ENCODE results near the gene DNAJC13.

GRCh38 chr3:132422531-132422930 is 5.2 kb downstream of the DNAJC13 start:
- TF ChIP-seq POLR2A (IDR thresholded peaks at IDR 0.05; ENCODE audit: low read length) (no peak), GATA1 (IDR thresholded peaks at IDR 0.05; ENCODE audit: low read depth, low read length) (no peak)

All from erythroblast (primary cell).